Tibial nerve (tissue), 4 donors: ENCODE data around the gene CSNK1D. TPM values are rescaled to one million over a fixed set of nuclear protein-coding genes. Genes with fewer than 3 reads are reported as not detected.

Experiments used
- DNase-seq, 2 donors: peaks; one replicate each; pipeline ENCODE4 v3.0.0-alpha.2; 2019; ENCODE audit warnings: low spot score in 2 of 2
- H3K27ac ChIP-seq, 4 donors: fragments of 200-600 bp; sonication (generic) in 3 of 4; one replicate each; pipeline ENCODE4 v1.5.1; 2017 to 2019; ENCODE audit warnings: mild to moderate bottlenecking in 1 of 4
- H3K27me3 ChIP-seq, 2 donors: fragments of 200-600 bp; sonication (generic) in 1 of 2; one replicate each; pipeline versions ENCODE4 v1.5.1 to v1.6.0; 2017 to 2019
- H3K36me3 ChIP-seq, 3 donors: fragments of 200-600 bp; sonication (generic); one replicate each; pipeline ENCODE4 v1.5.1; 2018 to 2019
- H3K4me1 ChIP-seq, 4 donors: fragments of 200-600 bp; sonication (generic) in 3 of 4; one replicate each; pipeline ENCODE4 v1.5.1; 2017 to 2019
- H3K4me3 ChIP-seq, 4 donors: fragments of 200-600 bp; sonication (generic) in 3 of 4; one replicate each; pipeline ENCODE4 v1.5.1; 2017 to 2019; ENCODE audit warnings: mild to moderate bottlenecking in 1 of 4, moderate library complexity in 1 of 4
- H3K9me3 ChIP-seq, 4 donors: fragments of 200-600 bp; sonication (generic) in 3 of 4; one replicate each; pipeline ENCODE4 v1.5.1; 2017 to 2019
- CTCF ChIP-seq, 5 experiments: fragments of 200-600 bp in 3 of 5; fragments of 450-650 bp in 2 of 5; sonication (generic) in 3 of 5; IDR thresholded peaks; one replicate each; pipeline ENCODE4 v1.5.1; 2016 to 2019; ENCODE audit warnings: antibody characterized with exemption in 5 of 5, mild to moderate bottlenecking in 3 of 5, moderate library complexity in 2 of 5
- EP300 ChIP-seq, 2 donors: sonication (generic); formaldehyde crosslinking; IDR thresholded peaks; one replicate each; pipeline ENCODE4 v1.6.1; 2017; ENCODE audit warnings: antibody characterized with exemption in 2 of 2, mild to moderate bottlenecking in 1 of 2
- POLR2A ChIP-seq, 2 donors: fragments of 450-650 bp; IDR thresholded peaks; one replicate each; pipeline ENCODE4 v1.6.1; 2017; ENCODE audit warnings: antibody characterized with exemption in 2 of 2, mild to moderate bottlenecking in 2 of 2, moderate library complexity in 2 of 2
- WGBS, 2 donors: methylation state at CpG; one replicate each; pipeline ENCODE4 v1.1.5; 2018; 5-methylcytosine and 5-hydroxymethylcytosine counted together
- total RNA-seq, 4 donors: library from RNA; depleted of rRNA; stranded (reverse); fragments of >200 nt; gene quantifications; one replicate each; pipeline ENCODE4 v1.1.0, GENCODE V29; 2016

CSNK1D gene
- total RNA-seq, 4 donors from 2014 or later: 93.9 to 160 (median 124) TPM

- no peaks in the 10 kb centered on the region for H3K9me3 ChIP-seq
- 71% methylated on average over 19 of the region's 19 CpGs for WGBS, 2 donors
These were observed 23.8 kb upstream of the CSNK1D start for GRCh38 chr17:82297280-82297713.

DNA sequence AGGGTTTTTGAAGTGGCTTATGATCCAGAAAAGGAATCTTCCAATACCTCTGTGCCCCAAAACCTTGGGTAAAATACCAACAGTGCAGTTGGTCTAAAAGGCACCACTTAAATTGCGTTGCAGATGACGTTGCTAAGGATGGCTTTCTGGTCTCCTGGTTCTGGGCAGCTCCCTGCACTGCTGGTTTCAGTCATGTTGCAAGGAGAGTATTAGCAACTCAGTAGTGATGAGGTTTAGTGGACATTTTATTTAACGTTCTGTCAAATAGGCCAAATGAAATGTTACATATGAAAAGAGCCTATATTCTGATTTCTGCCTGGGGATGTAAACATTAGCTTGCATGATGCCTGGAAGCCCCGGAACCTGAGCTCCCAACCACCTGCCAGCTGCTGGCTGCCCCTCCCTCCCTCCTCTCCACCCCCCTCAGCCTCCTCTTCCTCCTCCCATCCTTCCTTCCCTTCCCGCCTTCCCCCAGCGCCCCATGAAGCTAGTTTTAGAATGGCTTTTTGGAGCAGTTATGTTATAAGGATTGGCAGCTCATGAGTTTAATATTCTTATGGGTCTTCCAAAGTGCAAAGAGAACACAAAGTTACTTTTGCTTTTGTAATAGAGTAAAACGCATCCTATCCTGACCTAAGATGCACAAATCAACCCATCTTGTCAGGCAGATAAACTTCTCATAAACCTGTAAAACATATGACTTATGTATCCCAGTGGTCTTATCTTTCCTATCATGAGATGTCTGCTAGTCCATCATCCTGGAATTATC lies 23.2 kb upstream of the CSNK1D start:
- Histone ChIP-seq H3K36me3 (no peaks in the 10 kb centered on the region), H3K27me3 (no peaks in the 10 kb centered on the region), H3K4me1 (peaks cover 0 to 73% (median 43%) of the 10 kb centered on the region in 4 donors), H3K27ac (peak overlapping the region; percentile 52 to 90 (median 89)), H3K4me3 (peak overlapping the region in 2 of 4 donors; percentile 45 to 51), H3K9me3 (no peaks in the 10 kb centered on the region)
- DNase-seq: no peak
- no peak for TF ChIP-seq CTCF (IDR thresholded peaks at IDR 0.05)
- TF ChIP-seq EP300 (IDR thresholded peaks at IDR 0.05): no peak
- TF ChIP-seq POLR2A (IDR thresholded peaks at IDR 0.05): no peak
- 54 to 68% methylated on average over 7 of the region's 7 CpGs for WGBS, 2 donors

More at GRCh38 chr17:82297280-82297713, 23.8 kb upstream of the CSNK1D start:
- H3K27me3 ChIP-seq: no peaks in the 10 kb centered on the region
- peaks cover 0 to 67% (median 40%) of the 10 kb centered on the region in 4 donors for H3K4me1 ChIP-seq
- H3K27ac ChIP-seq: peak overlapping the region; percentile 52 to 90 (median 89)
- peak; percentile 64 to 80 for DNase-seq
- H3K4me3 ChIP-seq: peak overlapping the region in 2 of 4 donors; percentile 45 to 51
- no peak for TF ChIP-seq POLR2A (IDR thresholded peaks at IDR 0.05)
- peak; percentile 86 to 91 for TF ChIP-seq EP300 (IDR thresholded peaks at IDR 0.05)
- H3K36me3 ChIP-seq: no peaks in the 10 kb centered on the region

GRCh38 chr17:82295472-82295814 lies 21.9 kb upstream of the CSNK1D start:
- peak overlapping the region in 1 of 4 donors; percentile 14 for H3K27ac ChIP-seq
- WGBS, 2 donors: 70 to 78% methylated on average over 4 of the region's 4 CpGs
- H3K4me3 ChIP-seq: no peak overlapping the region

DNA sequence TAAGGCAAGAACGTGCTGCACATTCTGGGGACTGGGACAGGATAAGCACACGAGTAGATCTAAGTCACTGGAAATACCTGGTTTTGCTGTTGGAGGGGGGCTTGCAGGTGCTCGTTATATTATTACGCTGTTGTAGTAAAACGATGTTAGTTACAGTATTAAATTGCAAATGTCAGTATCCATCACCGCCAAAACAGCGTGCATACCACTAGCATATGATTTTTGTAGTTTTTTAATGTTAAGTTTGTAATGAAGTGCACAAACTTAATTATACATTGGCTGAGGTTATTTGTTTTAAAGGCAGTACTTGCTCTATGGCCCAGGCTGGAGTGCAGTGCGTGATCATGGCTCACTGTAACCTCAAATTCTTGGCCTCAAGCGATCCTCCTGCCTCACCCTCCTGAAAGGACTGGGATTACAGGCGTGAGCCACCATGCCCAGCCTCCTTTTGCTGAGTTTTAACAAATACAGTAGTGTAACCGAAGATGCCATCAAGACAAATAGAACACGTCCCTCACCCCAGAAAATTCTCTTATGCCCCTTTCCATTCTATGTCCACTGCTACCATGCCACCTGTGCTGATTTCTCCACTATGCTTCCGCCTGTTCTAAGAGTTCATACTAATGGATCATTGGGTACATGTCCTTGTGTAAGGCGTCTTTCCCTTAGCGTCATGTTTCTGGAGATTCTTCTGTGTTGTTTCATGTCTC lies 20.7 kb upstream of the CSNK1D start:
- peaks cover 0 to 59% (median 39%) of the 10 kb centered on the region in 4 donors for H3K4me1 ChIP-seq
- TF ChIP-seq EP300 (IDR thresholded peaks at IDR 0.05) (no peak), CTCF (IDR thresholded peaks at IDR 0.05) (no peak), POLR2A (IDR thresholded peaks at IDR 0.05) (no peak)
- peak overlapping the region; percentile 28 to 93 (median 55) for H3K4me3 ChIP-seq
- H3K27ac ChIP-seq: peak overlapping the region; percentile 85 to 98 (median 90)
- H3K36me3 ChIP-seq: no peaks in the 10 kb centered on the region
- no peaks in the 10 kb centered on the region for H3K9me3 ChIP-seq
- 86 to 87% methylated on average over 15 of the region's 15 CpGs for WGBS, 2 donors
- DNase-seq: no peak
- H3K27me3 ChIP-seq: no peaks in the 10 kb centered on the region

More at GRCh38 chr17:82295472-82295814, 21.9 kb upstream of the CSNK1D start:
- peaks cover 0 to 69% (median 40%) of the 10 kb centered on the region in 4 donors for H3K4me1 ChIP-seq
- no peaks in the 10 kb centered on the region for H3K9me3 ChIP-seq
- no peak for TF ChIP-seq EP300 (IDR thresholded peaks at IDR 0.05)
- TF ChIP-seq CTCF (IDR thresholded peaks at IDR 0.05): no peak
- no peak for TF ChIP-seq POLR2A (IDR thresholded peaks at IDR 0.05)
- H3K27me3 ChIP-seq: no peaks in the 10 kb centered on the region
- no peaks in the 10 kb centered on the region for H3K36me3 ChIP-seq
- DNase-seq: no peak

GRCh38 chr17:82292251-82293154 lies 19.0 kb upstream of the CSNK1D start:
- H3K27me3 ChIP-seq: no peaks in the 10 kb centered on the region
- peaks cover 0 to 42% (median 26%) of the 10 kb centered on the region in 4 donors for H3K4me1 ChIP-seq
- H3K27ac ChIP-seq: peak overlapping the region; percentile 95 to 98 (median 96)
- TF ChIP-seq EP300 (IDR thresholded peaks at IDR 0.05) (peak; percentile 82 to 98), POLR2A (IDR thresholded peaks at IDR 0.05) (peak; percentile 89 to 97), CTCF (IDR thresholded peaks at IDR 0.05) (peak in 1 of 5 experiments; percentile 37)
- WGBS, 2 donors: 6 to 17% methylated on average over 16 to 48 of the region's 86 CpGs
- DNase-seq: peak; percentile 94
- no peaks in the 10 kb centered on the region for H3K36me3 ChIP-seq
- H3K4me3 ChIP-seq: peak overlapping the region; percentile 61 to 96 (median 82)
- no peaks in the 10 kb centered on the region for H3K9me3 ChIP-seq
